Karpas-422 (cell line): ENCODE data around the gene RPL7A. TPM values are rescaled to one million over a fixed set of nuclear protein-coding genes. Genes with fewer than 3 reads are reported as not detected.
"Not testable (repeated sequence)": the region's sequence is repeated elsewhere in the genome, so short reads cannot be mapped to it uniquely, and the experiment has no call there.

Experiments used
- DNase-seq: peaks from one replicate; pipeline ENCODE4 v3.0.0-alpha.2; 2015
- H2AFZ ChIP-seq: fragments of 200-600 bp; sonication (generic); 2 replicates; pipeline ENCODE4 v1.6.1; 2014; ENCODE audit warnings: antibody characterized with exemption, low read length, mixed read lengths
- H3K27ac ChIP-seq: fragments of 200-600 bp; sonication (generic); 2 replicates; pipeline ENCODE4 v1.5.1; 2014; ENCODE audit warnings: mild to moderate bottlenecking, low read length, moderate library complexity
- H3K27me3 ChIP-seq: fragments of 200-600 bp; sonication (generic); 2 replicates; pipeline ENCODE4 v1.6.1; 2014; ENCODE audit warnings: low read length, mixed read lengths
- H3K36me3 ChIP-seq: fragments of 200-600 bp; sonication (generic); 2 replicates; pipeline ENCODE4 v1.6.1; 2014; ENCODE audit warnings: low read length, mixed read lengths; ENCODE audit not compliant: insufficient read depth
- H3K4me1 ChIP-seq: fragments of 200-600 bp; sonication (generic); 2 replicates; pipeline ENCODE4 v1.6.1; 2014; ENCODE audit warnings: mild to moderate bottlenecking, low read length, mixed read lengths
- H3K4me2 ChIP-seq: fragments of 200-600 bp; sonication (generic); 2 replicates; pipeline ENCODE4 v1.6.1; 2014; ENCODE audit warnings: low read length, low read depth, mild to moderate bottlenecking; ENCODE audit not compliant: poor library complexity, severe bottlenecking
- H3K4me3 ChIP-seq: fragments of 200-600 bp; sonication (generic); 2 replicates; pipeline ENCODE4 v1.5.1; 2014; ENCODE audit warnings: mild to moderate bottlenecking, antibody characterized with exemption, low read length, mixed read lengths
- H3K79me2 ChIP-seq: fragments of 200-600 bp; sonication (generic); 2 replicates; pipeline ENCODE4 v1.6.1; 2014; ENCODE audit warnings: mild to moderate bottlenecking, low read length, mixed read lengths
- H3K9ac ChIP-seq: fragments of 200-600 bp; sonication (generic); 2 replicates; pipeline ENCODE4 v1.6.0; 2014; ENCODE audit warnings: low read length
- H3K9me2 ChIP-seq: fragments of 200-600 bp; sonication (generic), shearing (Covaris generic); replicated peaks from 2 replicates; pipeline ENCODE4 v1.6.0; 2014; ENCODE audit warnings: mild to moderate bottlenecking, low read length, moderate library complexity; ENCODE audit not compliant: insufficient read depth
- H3K9me3 ChIP-seq: fragments of 300-700, 200-600 bp; sonication (generic); 2 replicates; pipeline ENCODE4 v1.6.1; 2014; ENCODE audit warnings: low read length, mixed read lengths
- H4K20me1 ChIP-seq: fragments of 200-600 bp; sonication (generic); 2 replicates; pipeline ENCODE4 v1.6.1; 2014; ENCODE audit warnings: mild to moderate bottlenecking, antibody characterized with exemption, low read length, low read depth; ENCODE audit not compliant: insufficient read depth
- total RNA-seq: library from RNA; depleted of rRNA; stranded (reverse); fragments of >200 nt; shearing (Covaris generic); gene quantifications from 2 replicates; pipeline ENCODE4 v1.2.3, GENCODE V29; 2014; ENCODE audit warnings: low replicate concordance; rRNA removed

Gene RPL7A
- total RNA-seq, result 2,407 and 2,991 TPM in 2 replicates

DNA sequence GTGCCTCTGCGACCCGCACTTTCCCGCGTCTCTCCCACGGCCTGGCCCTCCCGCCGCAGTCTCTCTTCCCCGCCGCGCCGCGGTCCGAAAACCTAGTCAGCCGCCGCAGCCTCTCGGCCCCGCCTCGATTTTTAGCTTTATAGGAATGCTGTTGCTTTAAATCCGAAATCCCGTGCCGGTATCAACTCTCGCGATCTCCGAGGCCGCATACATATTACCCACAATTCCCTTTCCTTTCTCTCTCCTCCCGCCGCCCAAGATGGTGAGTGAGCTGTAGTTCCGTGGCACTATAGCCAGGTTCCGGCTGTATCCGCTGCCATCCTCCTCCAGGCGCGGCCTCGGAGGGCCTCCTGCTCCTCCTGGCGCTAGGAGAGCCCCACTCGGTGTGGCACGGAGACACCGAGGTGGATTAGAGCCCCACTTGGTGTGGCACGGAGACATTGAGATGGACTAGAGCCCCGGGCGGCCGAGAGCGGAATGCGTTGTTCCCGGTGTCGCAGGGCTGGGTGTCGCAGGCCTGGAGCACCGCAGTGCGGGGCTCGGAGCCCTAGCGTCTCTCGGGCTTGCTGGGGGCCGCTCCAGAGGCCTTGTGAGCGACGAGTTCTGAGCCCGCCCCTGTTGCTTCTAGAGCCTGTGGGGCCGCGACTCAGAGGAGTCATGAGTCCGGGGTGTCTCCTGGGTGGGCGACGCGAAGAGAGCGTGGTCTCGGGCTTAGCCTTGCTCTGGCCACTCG, at the start of gene RPL7A, which contains the start of gene MED22:
Gene RPL7A, plus strand, starts transcription at position 234 of the 733 bp plus-strand sequence. Its CDS starts 26 bp downstream, at position 260.
Gene MED22, minus strand, starts transcription at position 147 of the 733 bp plus-strand sequence. CDS start 1,469 bp downstream, outside the sequence.
- Histone ChIP-seq H3K79me2 (peaks cover 51% of the 10 kb centered on the region), H3K9me3 (no peaks in the 10 kb centered on the region), H2AFZ (no peak within 1 kb of the TSS), H3K27me3 (no peaks in the 10 kb centered on the region), H3K27ac (peak within 1 kb of the TSS; percentile 97), H3K36me3 (peaks cover 41% of the 10 kb centered on the region), H4K20me1 (peaks cover 29% of the 10 kb centered on the region), H3K4me2 (peak within 1 kb of the TSS; percentile 93), H3K9me2 (no peaks in the 10 kb centered on the region), H3K4me3 (peak within 1 kb of the TSS; percentile 100), H3K4me1 (peaks cover 36% of the 10 kb centered on the region), H3K9ac (peak within 1 kb of the TSS; percentile 95)
- peak; percentile 98 for DNase-seq

DNA sequence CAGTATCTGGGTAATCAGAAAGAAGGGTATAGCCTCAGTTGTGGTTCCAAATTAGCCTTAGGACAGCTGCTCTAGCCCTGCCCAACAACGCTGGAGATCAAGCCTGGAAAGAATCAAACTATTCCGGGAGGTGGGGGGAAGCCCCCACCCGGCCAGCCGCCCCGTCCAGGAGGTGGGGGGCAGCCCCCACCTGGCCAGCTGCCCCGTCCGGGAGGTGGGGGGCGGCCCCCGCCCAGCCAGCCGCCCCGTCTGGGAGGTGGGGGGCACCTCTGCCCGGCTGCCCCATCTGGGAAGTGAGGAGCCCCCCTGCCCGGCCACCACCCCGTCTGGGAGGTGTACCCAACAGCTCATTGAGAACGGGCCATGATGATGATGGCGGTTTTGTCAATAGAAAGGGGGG, 48.0 kb upstream of the RPL7A start:
- not testable (repeated sequence) for H3K4me3 ChIP-seq, H4K20me1 ChIP-seq, H3K9me3 ChIP-seq, H3K9ac ChIP-seq, H3K4me2 ChIP-seq, H3K36me3 ChIP-seq, H2AFZ ChIP-seq, H3K9me2 ChIP-seq, H3K79me2 ChIP-seq, H3K27ac ChIP-seq, DNase-seq, H3K27me3 ChIP-seq, H3K4me1 ChIP-seq

DNA sequence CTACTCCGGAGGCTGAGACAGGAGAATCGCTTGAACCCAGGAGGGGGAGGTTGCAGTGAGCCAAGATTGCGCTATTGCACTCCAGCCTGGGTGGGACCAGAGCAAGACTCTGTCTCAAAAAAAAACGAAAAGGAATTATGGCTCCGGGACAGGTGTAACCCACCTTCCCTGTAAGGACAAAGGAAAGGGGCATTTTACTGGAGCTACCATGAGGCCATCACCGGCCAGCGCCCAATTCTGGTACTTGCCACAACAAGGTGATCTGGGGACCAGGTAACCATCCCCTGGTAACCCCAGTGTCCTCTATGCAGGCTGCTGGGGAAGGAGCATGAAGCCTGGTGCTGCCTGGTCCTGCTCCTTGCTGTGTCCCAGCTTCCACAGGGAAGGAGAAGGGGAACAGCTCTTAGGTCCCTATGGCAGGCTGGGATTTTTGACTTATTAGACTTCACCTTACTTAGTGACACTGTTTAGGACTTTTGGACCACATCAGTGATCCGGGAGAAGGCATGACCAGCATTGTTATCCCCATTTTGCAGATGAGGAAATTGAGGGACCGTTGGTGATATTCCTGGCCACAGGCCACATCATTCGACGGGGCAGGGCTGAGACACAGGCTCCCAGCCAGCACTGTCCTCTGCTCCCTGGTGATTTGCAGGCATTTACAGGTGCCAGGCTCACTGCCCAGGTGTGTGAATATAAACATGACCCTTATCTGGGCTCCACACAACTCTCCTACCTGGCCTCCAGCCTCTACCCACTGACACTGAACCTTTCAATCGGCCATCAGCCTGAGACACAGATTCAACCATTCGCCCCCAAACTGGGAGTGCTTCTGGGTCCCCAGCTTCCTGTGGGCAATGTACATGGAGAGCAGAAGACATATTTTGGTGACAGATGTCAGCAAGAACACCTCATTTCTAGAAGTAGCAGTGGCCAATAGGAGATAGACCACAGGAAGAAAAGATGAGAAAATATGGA, 46.5 kb upstream of the RPL7A start:
- H3K27ac ChIP-seq, result no peak overlapping the region
- H3K36me3 ChIP-seq, result no peaks in the 10 kb centered on the region
- no peaks in the 10 kb centered on the region for H3K27me3 ChIP-seq
- H3K4me1 ChIP-seq, result no peaks in the 10 kb centered on the region
- no peak overlapping the region for H3K4me3 ChIP-seq
- no peaks in the 10 kb centered on the region for H3K9me2 ChIP-seq
- no peaks in the 10 kb centered on the region for H3K79me2 ChIP-seq
- no peaks in the 10 kb centered on the region for H4K20me1 ChIP-seq
- no peak overlapping the region for H3K4me2 ChIP-seq
- no peak overlapping the region for H2AFZ ChIP-seq
- no peak overlapping the region for H3K9ac ChIP-seq
- DNase-seq, result no peak
- H3K9me3 ChIP-seq, result no peaks in the 10 kb centered on the region

DNA sequence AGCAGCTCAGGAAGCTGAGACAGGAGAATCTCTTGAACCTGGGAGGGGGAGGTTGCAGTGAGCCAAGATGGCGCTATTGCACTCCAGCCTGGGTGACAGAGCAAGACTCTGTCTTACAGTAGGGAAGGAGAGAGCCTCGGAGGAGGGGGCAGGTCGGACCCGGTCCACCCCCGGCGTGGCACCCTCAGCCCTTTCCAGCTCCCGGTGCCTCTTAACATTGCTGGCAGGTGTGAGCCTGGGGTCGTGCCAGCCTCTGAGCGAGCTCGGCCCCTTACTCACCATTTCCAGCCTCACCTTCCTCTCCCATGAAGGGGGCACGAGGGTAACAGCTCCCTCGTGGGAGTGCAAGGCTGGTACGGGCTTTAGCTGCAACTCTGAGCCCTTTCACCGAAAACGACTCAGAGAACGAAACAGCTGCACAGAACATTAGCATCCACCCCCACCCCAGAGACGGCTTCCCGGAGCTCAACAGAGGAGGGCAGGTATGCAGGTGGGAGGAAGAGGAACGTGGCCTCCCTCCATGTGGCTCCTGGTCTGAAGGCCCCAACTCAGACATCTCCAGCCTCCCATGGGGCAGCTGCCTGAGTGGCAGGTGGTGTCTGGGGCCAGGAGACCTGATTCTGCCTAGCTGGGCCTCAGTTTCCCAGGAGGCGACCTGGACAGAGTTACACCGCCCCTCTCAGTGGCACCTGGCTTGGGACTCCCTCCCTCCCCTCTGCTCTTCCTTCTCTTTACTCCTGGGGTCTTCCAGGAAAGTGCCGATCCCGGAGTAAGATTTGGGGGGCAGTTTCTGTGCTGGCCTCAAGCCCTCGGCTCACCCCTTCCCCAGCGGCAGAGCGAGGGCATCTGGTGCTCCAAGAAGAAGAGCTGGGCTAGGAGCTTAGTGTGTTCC, 44.5 kb upstream of the RPL7A start:
- Histone ChIP-seq H2AFZ (no peak overlapping the region), H3K9me3 (no peaks in the 10 kb centered on the region), H3K4me1 (no peaks in the 10 kb centered on the region), H3K27ac (no peak overlapping the region), H3K9me2 (no peaks in the 10 kb centered on the region), H3K36me3 (no peaks in the 10 kb centered on the region), H3K4me2 (no peak overlapping the region), H4K20me1 (no peaks in the 10 kb centered on the region), H3K27me3 (no peaks in the 10 kb centered on the region), H3K9ac (no peak overlapping the region), H3K79me2 (no peaks in the 10 kb centered on the region), H3K4me3 (no peak overlapping the region)
- no peak for DNase-seq

DNA sequence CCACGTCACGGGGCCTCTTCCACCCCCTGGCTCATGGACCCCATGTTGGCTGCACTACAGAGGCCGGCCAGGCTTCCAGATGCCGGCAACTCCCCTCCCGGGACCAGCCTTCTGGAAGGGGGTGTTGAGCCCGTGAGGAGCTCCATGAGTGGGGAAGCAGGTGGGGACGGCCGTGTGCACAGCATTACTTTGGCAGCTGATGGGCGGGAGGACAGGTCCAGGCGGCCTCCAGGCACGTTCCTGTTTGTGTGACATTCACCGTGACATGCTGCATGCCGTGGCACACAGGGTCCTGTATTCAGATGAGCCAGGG, 43.9 kb upstream of the RPL7A start:
- no peaks in the 10 kb centered on the region for H3K9me3 ChIP-seq
- H3K27ac ChIP-seq, result no peak overlapping the region
- no peaks in the 10 kb centered on the region for H3K27me3 ChIP-seq
- H3K4me1 ChIP-seq, result no peaks in the 10 kb centered on the region
- no peak for DNase-seq
- no peaks in the 10 kb centered on the region for H3K79me2 ChIP-seq
- no peak overlapping the region for H3K4me2 ChIP-seq
- no peaks in the 10 kb centered on the region for H4K20me1 ChIP-seq
- no peaks in the 10 kb centered on the region for H3K9me2 ChIP-seq
- no peak overlapping the region for H2AFZ ChIP-seq
- H3K9ac ChIP-seq, result no peak overlapping the region
- H3K36me3 ChIP-seq, result no peaks in the 10 kb centered on the region
- H3K4me3 ChIP-seq, result no peak overlapping the region

DNA sequence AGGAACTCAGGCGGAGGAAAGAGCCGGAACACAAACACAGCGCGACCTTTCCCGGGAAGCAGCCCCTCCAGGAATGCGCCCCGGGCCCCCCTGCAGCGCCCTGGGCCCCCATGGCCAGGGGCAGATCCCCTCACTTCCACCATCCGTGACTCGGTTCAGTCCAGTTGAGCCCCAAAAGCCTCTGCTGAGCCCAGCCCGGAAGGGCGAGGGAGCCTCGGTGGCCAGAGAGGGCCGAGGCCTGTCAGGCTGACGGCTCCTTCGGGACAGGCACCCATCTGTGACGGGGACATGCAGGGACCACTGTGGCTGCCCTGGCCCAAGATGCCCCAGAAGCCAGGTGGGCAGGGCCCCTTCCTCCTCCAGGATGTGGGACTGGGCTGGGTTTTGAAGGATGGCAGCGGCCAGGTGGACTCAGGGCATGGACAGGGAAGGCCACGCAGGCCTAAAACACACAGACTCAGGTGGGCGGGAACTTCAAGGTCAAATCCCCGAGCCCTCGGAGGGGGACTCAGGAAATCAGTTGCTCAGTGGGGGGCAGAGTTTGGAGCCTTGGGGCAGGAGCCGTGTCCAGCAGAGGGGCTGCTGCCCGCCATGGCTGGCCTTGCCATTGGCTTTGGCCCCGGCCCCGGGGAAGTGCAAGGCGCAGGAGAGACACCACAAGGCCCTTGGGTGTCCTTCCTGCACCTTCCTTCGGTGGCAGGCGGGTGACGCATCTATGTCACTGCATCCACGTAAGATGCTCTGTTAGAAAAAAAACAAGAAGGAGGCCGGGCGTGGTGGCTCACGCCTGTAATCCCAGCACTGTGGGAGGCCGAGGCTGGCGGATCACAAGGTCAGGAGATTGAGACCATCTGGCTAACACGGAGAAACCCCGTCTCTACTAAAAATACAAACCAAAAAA, 43.3 kb upstream of the RPL7A start:
- H3K9ac ChIP-seq, result no peak overlapping the region
- no peaks in the 10 kb centered on the region for H4K20me1 ChIP-seq
- H3K4me1 ChIP-seq, result no peaks in the 10 kb centered on the region
- H3K9me2 ChIP-seq, result no peaks in the 10 kb centered on the region
- no peaks in the 10 kb centered on the region for H3K36me3 ChIP-seq
- H2AFZ ChIP-seq, result no peak overlapping the region
- DNase-seq, result no peak
- no peaks in the 10 kb centered on the region for H3K9me3 ChIP-seq
- no peak overlapping the region for H3K27ac ChIP-seq
- no peak overlapping the region for H3K4me2 ChIP-seq
- no peaks in the 10 kb centered on the region for H3K27me3 ChIP-seq
- H3K79me2 ChIP-seq, result no peaks in the 10 kb centered on the region
- H3K4me3 ChIP-seq, result no peak overlapping the region

DNA sequence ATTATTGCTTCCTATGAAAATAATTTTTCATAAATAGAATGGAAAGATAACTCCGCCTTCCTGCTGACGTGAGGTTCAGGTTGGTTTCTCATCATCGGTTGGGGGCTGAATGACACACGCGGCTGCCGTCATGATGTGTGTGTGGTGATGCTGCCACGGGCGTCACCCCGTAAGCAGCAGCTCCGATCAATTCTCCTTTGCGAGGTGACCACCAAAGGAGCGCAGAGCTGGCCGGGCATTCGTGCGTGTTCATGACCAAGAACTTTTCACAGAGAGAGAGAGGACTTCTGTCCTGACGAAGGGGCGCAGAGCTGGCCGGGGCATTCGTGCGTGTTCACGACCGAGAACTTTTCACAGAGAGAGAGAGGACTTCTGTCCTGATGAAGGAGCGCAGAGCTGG, 42.3 kb upstream of the RPL7A start:
- Histone ChIP-seq H3K4me3 (no peak overlapping the region), H3K9me3 (no peaks in the 10 kb centered on the region), H3K27me3 (no peaks in the 10 kb centered on the region), H2AFZ (no peak overlapping the region), H3K4me1 (no peaks in the 10 kb centered on the region), H4K20me1 (no peaks in the 10 kb centered on the region), H3K9me2 (no peaks in the 10 kb centered on the region), H3K4me2 (no peak overlapping the region), H3K27ac (no peak overlapping the region), H3K9ac (no peak overlapping the region), H3K79me2 (no peaks in the 10 kb centered on the region), H3K36me3 (no peaks in the 10 kb centered on the region)
- no peak for DNase-seq
